HepG2 (cell line): ENCODE data around the gene TASOR2. TPM values are rescaled to one million over a fixed set of nuclear protein-coding genes. Genes with fewer than 3 reads are reported as not detected.

Source experiments
- ARID5B ChIP-seq: IDR thresholded peaks from 2 replicates; pipeline ENCODE4 v1.4.0; 2020; ENCODE audit warnings: mild to moderate bottlenecking, missing genetic modification reagents
- GMEB1 ChIP-seq: sonication (generic); formaldehyde crosslinking; IDR thresholded peaks from 2 replicates; pipeline ENCODE4 v1.5.1; 2020; ENCODE audit warnings: missing genetic modification reagents, mild to moderate bottlenecking, borderline replicate concordance
- HDAC1 ChIP-seq: sonication (generic); formaldehyde crosslinking; IDR thresholded peaks from 2 replicates; pipeline ENCODE4 v1.5.1; 2020; ENCODE audit warnings: mild to moderate bottlenecking, missing genetic modification reagents
- HNRNPUL1 ChIP-seq: fragments of 200-400 bp; formaldehyde crosslinking; IDR thresholded peaks from 2 replicates; pipeline ENCODE4 v1.6.1; 2017; ENCODE audit warnings: low read depth, mild to moderate bottlenecking, low read length, moderate library complexity
- LRRFIP1 ChIP-seq: sonication (generic); formaldehyde crosslinking; conservative IDR thresholded peaks from 2 replicates; pipeline ENCODE4 v1.4.0; 2020; ENCODE audit warnings: missing genetic modification reagents
- MTF2 ChIP-seq: sonication (generic); formaldehyde crosslinking; IDR thresholded peaks from 2 replicates; pipeline ENCODE4 v1.5.0; 2020; ENCODE audit warnings: missing genetic modification reagents, borderline replicate concordance
- MZF1 ChIP-seq: sonication (generic); formaldehyde crosslinking; IDR thresholded peaks from 2 replicates; pipeline ENCODE4 v1.8.1; 2023; ENCODE audit warnings: mild to moderate bottlenecking, missing genetic modification reagents, borderline replicate concordance
- NR2C2 ChIP-seq: sonication (generic); formaldehyde crosslinking; IDR thresholded peaks from 2 replicates; pipeline ENCODE4 v1.4.0; 2020; ENCODE audit warnings: missing genetic modification reagents, mild to moderate bottlenecking, moderate library complexity, borderline replicate concordance
- PHF20 ChIP-seq: sonication (generic); formaldehyde crosslinking; IDR thresholded peaks from 2 replicates; pipeline ENCODE4 v1.5.0; 2020; ENCODE audit warnings: mild to moderate bottlenecking, missing genetic modification reagents
- PPARG ChIP-seq: conservative IDR thresholded peaks from 2 replicates; pipeline ENCODE4 v1.6.1; 2016; ENCODE audit warnings: missing biosample characterization, missing genetic modification reagents
- TRAFD1 ChIP-seq: sonication (generic); formaldehyde crosslinking; IDR thresholded peaks from 2 replicates; pipeline ENCODE4 v1.5.1; 2020; ENCODE audit warnings: missing genetic modification reagents, mild to moderate bottlenecking, borderline replicate concordance
- ZC3H4 ChIP-seq: sonication (generic); formaldehyde crosslinking; IDR thresholded peaks from 2 replicates; pipeline ENCODE4 v1.4.0; 2020; ENCODE audit warnings: missing genetic modification reagents, borderline replicate concordance
- ZNF234 ChIP-seq: sonication (generic); formaldehyde crosslinking; conservative IDR thresholded peaks from 2 replicates; pipeline ENCODE4 v1.5.1; 2020; ENCODE audit warnings: mild to moderate bottlenecking, missing genetic modification reagents
- ZNF576 ChIP-seq: sonication (generic); formaldehyde crosslinking; IDR thresholded peaks from 2 replicates; pipeline ENCODE4 v1.4.0; 2020; ENCODE audit warnings: mild to moderate bottlenecking, missing genetic modification reagents
- ZNF597 ChIP-seq: sonication (generic); formaldehyde crosslinking; IDR thresholded peaks from 2 replicates; pipeline ENCODE4 v1.5.0; 2020; ENCODE audit warnings: missing genetic modification reagents
- polyA plus RNA-seq, 8 experiments: library from polyadenylated mRNA; depleted of rRNA in 3 of 8; stranded (reverse) in 7 of 8; unstranded in 1 of 8; fragments of >200 nt; fragmentation: Illumina TruSeq in 4 of 8; extraction: Trizol in 4 of 8; gene quantifications; 2 replicates each; pipeline versions ENCODE4 v1.2.1 to v1.2.3, GENCODE V29; 2011 to 2016; ENCODE audit warnings: low read depth in 4 of 8, missing spikeins in 1 of 8, mixed read lengths in 1 of 8; ENCODE audit not compliant: insufficient read depth in 1 of 8
- total RNA-seq, 5 experiments: library from RNA; depleted of rRNA; stranded (reverse); fragments of >200 nt; fragmentation: Illumina TruSeq; extraction: Trizol; gene quantifications; 2 replicates each; pipeline ENCODE4 v1.2.3, GENCODE V29; 2016; ENCODE audit warnings: low read depth in 1 of 5

Gene TASOR2
- total and polyA plus RNA-seq, 2 of the 13 experiments (the other 11 are each of a cell fraction or from before 2014, with no cell fraction given) = 24.2 to 55.3 TPM

- TF ChIP-seq HNRNPUL1 (no peak), ARID5B (CRISPR knock-in tag) (no peak), ZNF597 (CRISPR knock-in tag) (no peak), PHF20 (CRISPR knock-in tag) (no peak), LRRFIP1 (CRISPR knock-in tag) (no peak), MZF1 (CRISPR knock-in tag) (no peak), HDAC1 (CRISPR knock-in tag) (peak; percentile 44), MTF2 (no peak), GMEB1 (no peak), ZC3H4 (CRISPR knock-in tag) (no peak), ZNF234 (CRISPR knock-in tag) (no peak), NR2C2 (no peak), ZNF576 (CRISPR knock-in tag) (no peak), PPARG (CRISPR knock-in tag) (peak; percentile 49; the same call in 1 of the 2 replicates), TRAFD1 (CRISPR knock-in tag) (no peak)
These were observed 25.6 kb upstream of the TASOR2 start (continued) for GRCh38 chr10:5658871-5659618.
